ENCODE measurements around the gene PSMD12. TPM values are rescaled to one million over a fixed set of nuclear protein-coding genes. Genes with fewer than 3 reads are reported as not detected.

The PSMD12 gene
- total RNA-seq, 1 experiment from 2014 or later, result 60.0 TPM

GRCh38 chr17:67376415-67376736 is 10.0 kb upstream of the PSMD12 start:
- ATAC-seq, result no peak
- H3K9ac ChIP-seq (ENCODE audit: low read length), result peak overlapping the region; percentile 99
- BruUV-seq (replicated peaks), result TSS peak; percentile 40

GRCh38 chr17:67375716-67376115 is 9.3 kb upstream of the PSMD12 start:
- Histone ChIP-seq H3K9ac (ENCODE audit: low read length) (no peak overlapping the region; the same call in 1 of the 2 replicates), H3K9me2 (replicated peaks; ENCODE audit: low read length) (no peaks in the 10 kb centered on the region), H3K79me2 (ENCODE audit: low read length) (peaks cover 18% of the 10 kb centered on the region), H2AFZ (ENCODE audit: low read length) (no peak overlapping the region), H3K27ac (ENCODE audit: low read length) (no peak overlapping the region), H3K4me1 (ENCODE audit: insufficient read depth, low read length) (peaks cover 39% of the 10 kb centered on the region), H3K9me3 (ENCODE audit: low read length) (no peaks in the 10 kb centered on the region), H3K4me2 (ENCODE audit: low read length) (no peak overlapping the region), H3K36me3 (ENCODE audit: low read depth, low read length) (no peaks in the 10 kb centered on the region), H4K20me1 (ENCODE audit: low read length) (0 out of 2 replicates have a peak, but pooled peaks cover 4% of the 10 kb centered on the region), H3F3A (ENCODE audit: low read length, unreplicated experiment) (no peaks in the 10 kb centered on the region), H3K4me3 (ENCODE audit: low read length) (no peak overlapping the region), H3K27me3 (ENCODE audit: low read length) (no peaks in the 10 kb centered on the region)
- ChIA-PET CTCF (interaction anchor here (0.6 to 3.5 kb wide), 5 partner anchors 11 to 154 kb away, joined by 4 to 15 read pairs (median 5); no protein-coding TSS in a partner anchor), POLR2A (ENCODE audit: unreplicated experiment) (interaction anchor here (0.5 to 0.7 kb wide), 3 partner anchors 65 to 243 kb away, joined by 3 to 19 read pairs (median 3); no protein-coding TSS in a partner anchor)
- no TSS peak for BruUV-seq (replicated peaks)
- no peak for ATAC-seq
- intact Hi-C loops (cut with micrococcal nuclease), result loop anchor here (2.0 to 10.0 kb wide), 3 partner anchors 15 to 661 kb away; no protein-coding TSS in a partner anchor
- DNase-seq, result no peak
- no peak for TF ChIP-seq EZH2 (IDR thresholded peaks at IDR 0.05; ENCODE audit: low read length, unreplicated experiment)
- no peak for TF ChIP-seq EZH2phosphoT487 (IDR thresholded peaks at IDR 0.05; ENCODE audit: borderline replicate concordance, low read length)
- TF ChIP-seq, protein P1, sequence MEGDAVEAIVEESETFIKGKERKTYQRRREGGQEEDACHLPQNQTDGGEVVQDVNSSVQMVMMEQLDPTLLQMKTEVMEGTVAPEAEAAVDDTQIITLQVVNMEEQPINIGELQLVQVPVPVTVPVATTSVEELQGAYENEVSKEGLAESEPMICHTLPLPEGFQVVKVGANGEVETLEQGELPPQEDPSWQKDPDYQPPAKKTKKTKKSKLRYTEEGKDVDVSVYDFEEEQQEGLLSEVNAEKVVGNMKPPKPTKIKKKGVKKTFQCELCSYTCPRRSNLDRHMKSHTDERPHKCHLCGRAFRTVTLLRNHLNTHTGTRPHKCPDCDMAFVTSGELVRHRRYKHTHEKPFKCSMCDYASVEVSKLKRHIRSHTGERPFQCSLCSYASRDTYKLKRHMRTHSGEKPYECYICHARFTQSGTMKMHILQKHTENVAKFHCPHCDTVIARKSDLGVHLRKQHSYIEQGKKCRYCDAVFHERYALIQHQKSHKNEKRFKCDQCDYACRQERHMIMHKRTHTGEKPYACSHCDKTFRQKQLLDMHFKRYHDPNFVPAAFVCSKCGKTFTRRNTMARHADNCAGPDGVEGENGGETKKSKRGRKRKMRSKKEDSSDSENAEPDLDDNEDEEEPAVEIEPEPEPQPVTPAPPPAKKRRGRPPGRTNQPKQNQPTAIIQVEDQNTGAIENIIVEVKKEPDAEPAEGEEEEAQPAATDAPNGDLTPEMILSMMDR (conservative IDR thresholded peaks at IDR 0.05; ENCODE audit: low read depth, low read length), result no peak

More at GRCh38 chr17:67376415-67376736, 10.0 kb upstream of the PSMD12 start:
- no peaks in the 10 kb centered on the region for H3K9me3 ChIP-seq (ENCODE audit: low read length)
- no peaks in the 10 kb centered on the region for H3K36me3 ChIP-seq (ENCODE audit: low read depth, low read length)
- no peaks in the 10 kb centered on the region for H3F3A ChIP-seq (ENCODE audit: low read length, unreplicated experiment)
- DNase-seq, result peak; percentile 47
- peaks cover 39% of the 10 kb centered on the region for H3K4me1 ChIP-seq (ENCODE audit: insufficient read depth, low read length)
- ChIA-PET CTCF (interaction anchor here (0.6 to 3.5 kb wide), 4 partner anchors 12 to 155 kb away, joined by 4 to 15 read pairs (median 5); no protein-coding TSS in a partner anchor), POLR2A (ENCODE audit: unreplicated experiment) (interaction anchor here (0.5 to 0.7 kb wide), 3 partner anchors 99 to 332 kb away, joined by 3 to 19 read pairs (median 4); no protein-coding TSS in a partner anchor)
- H3K27me3 ChIP-seq (ENCODE audit: low read length), result no peaks in the 10 kb centered on the region
- peak overlapping the region; percentile 74 for H3K27ac ChIP-seq (ENCODE audit: low read length)
- 0 out of 2 replicates have a peak, but pooled peaks cover 4% of the 10 kb centered on the region for H4K20me1 ChIP-seq (ENCODE audit: low read length)
- peak overlapping the region; percentile 99 for H3K4me2 ChIP-seq (ENCODE audit: low read length)
- intact Hi-C loops (cut with micrococcal nuclease), result loop anchor here (5.0 to 10.0 kb wide), 2 partner anchors 46 to 662 kb away; no protein-coding TSS in a partner anchor
- H3K79me2 ChIP-seq (ENCODE audit: low read length), result peaks cover 18% of the 10 kb centered on the region
- H3K9me2 ChIP-seq (replicated peaks; ENCODE audit: low read length), result no peaks in the 10 kb centered on the region
- H3K4me3 ChIP-seq (ENCODE audit: low read length), result peak overlapping the region; percentile 98
- TF ChIP-seq EZH2 (IDR thresholded peaks at IDR 0.05; ENCODE audit: low read length, unreplicated experiment) (no peak), EZH2phosphoT487 (IDR thresholded peaks at IDR 0.05; ENCODE audit: borderline replicate concordance, low read length) (no peak)
- TF ChIP-seq, protein P1 (conservative IDR thresholded peaks at IDR 0.05; ENCODE audit: low read depth, low read length), result no peak
- H2AFZ ChIP-seq (ENCODE audit: low read length), result peak overlapping the region; percentile 84

- intact Hi-C loops (cut with micrococcal nuclease), result loop anchor here (2.0 to 10.0 kb wide), 3 partner anchors 14 to 660 kb away; no protein-coding TSS in a partner anchor
- H4K20me1 ChIP-seq (ENCODE audit: low read length), result 0 out of 2 replicates have a peak, but pooled peaks cover 4% of the 10 kb centered on the region
- peak overlapping the region; percentile 46; the same call in 1 of the 2 replicates for H3K4me3 ChIP-seq (ENCODE audit: low read length)
- no peaks in the 10 kb centered on the region for H3K27me3 ChIP-seq (ENCODE audit: low read length)
- H3K9me3 ChIP-seq (ENCODE audit: low read length), result no peaks in the 10 kb centered on the region
- TF ChIP-seq, protein P1 (conservative IDR thresholded peaks at IDR 0.05; ENCODE audit: low read depth, low read length), result no peak
- TF ChIP-seq EZH2phosphoT487 (IDR thresholded peaks at IDR 0.05; ENCODE audit: borderline replicate concordance, low read length) (no peak), EZH2 (IDR thresholded peaks at IDR 0.05; ENCODE audit: low read length, unreplicated experiment) (no peak)
- CTCF ChIA-PET, result interaction anchor here (0.6 to 3.5 kb wide), 7 partner anchors 15 to 233 kb away, joined by 3 to 15 read pairs (median 6); no protein-coding TSS in a partner anchor
- ATAC-seq, result no peak
- peak overlapping the region; percentile 12; the same call in 1 of the 2 replicates for H3K9ac ChIP-seq (ENCODE audit: low read length)
- H3F3A ChIP-seq (ENCODE audit: low read length, unreplicated experiment), result no peaks in the 10 kb centered on the region
- peaks cover 39% of the 10 kb centered on the region for H3K4me1 ChIP-seq (ENCODE audit: insufficient read depth, low read length)
- H2AFZ ChIP-seq (ENCODE audit: low read length), result peak overlapping the region; percentile 75
- DNase-seq, result no peak
- H3K27ac ChIP-seq (ENCODE audit: low read length), result no peak overlapping the region
- BruUV-seq (replicated peaks), result no TSS peak
- no peaks in the 10 kb centered on the region for H3K9me2 ChIP-seq (replicated peaks; ENCODE audit: low read length)
- H3K36me3 ChIP-seq (ENCODE audit: low read depth, low read length), result no peaks in the 10 kb centered on the region
- POLR2A ChIA-PET (ENCODE audit: unreplicated experiment), result interaction anchor here (0.5 kb wide), 1 partner anchor 66 kb away, joined by 3 read pairs; no protein-coding TSS in a partner anchor
- peak overlapping the region; percentile 81 for H3K4me2 ChIP-seq (ENCODE audit: low read length)
- peaks cover 18% of the 10 kb centered on the region for H3K79me2 ChIP-seq (ENCODE audit: low read length)
Observed at GRCh38 chr17:67375054-67375427, 8.7 kb upstream of the PSMD12 start.

All from PC-3 (cell line).